ENCODE measurements around the gene OOSP4A.

The OOSP4A gene

GRCh38 chr11:59963733-59964132 lies at the start of gene OOSP4A:
Gene OOSP4A, plus strand, starts transcription at chr11:59964033. Its CDS starts 0 bp downstream, at chr11:59964033.
- DNase-seq (ENCODE audit: low spot score in 2 of 2), result no peak
- no peaks in the 10 kb centered on the region for H3K36me3 Mint-ChIP-seq
- no peaks in the 10 kb centered on the region for H3K4me1 Mint-ChIP-seq
- no peak within 1 kb of the TSS for H3K4me3 Mint-ChIP-seq
- peaks cover 2% of the 10 kb centered on the region for H3K27me3 Mint-ChIP-seq
- H3K9me3 Mint-ChIP-seq, result no peaks in the 10 kb centered on the region
- no peak for ATAC-seq (ENCODE audit: low read depth)
- no peak within 1 kb of the TSS for H3K27ac Mint-ChIP-seq

- peaks cover 6% of the 10 kb centered on the region for H3K36me3 Mint-ChIP-seq
- ATAC-seq (ENCODE audit: low read depth) (no peak), DNase-seq (ENCODE audit: low spot score in 2 of 2) (no peak)
- H3K27ac Mint-ChIP-seq, result no peak overlapping the region
- H3K9me3 Mint-ChIP-seq, result peaks cover 20% of the 10 kb centered on the region
- no peak overlapping the region for H3K4me3 Mint-ChIP-seq
- no peaks in the 10 kb centered on the region for H3K4me1 Mint-ChIP-seq
- H3K27me3 Mint-ChIP-seq, result peaks cover 12% of the 10 kb centered on the region
Observed at GRCh38 chr11:59918480-59918879, 45.4 kb upstream of the OOSP4A start.

GRCh38 chr11:59918987-59919589 lies 44.7 kb upstream of the OOSP4A start:
- H3K4me3 Mint-ChIP-seq, result no peak overlapping the region
- no peak for DNase-seq (ENCODE audit: low spot score in 2 of 2)

GRCh38 chr11:59923813-59924212 lies 40.0 kb upstream of the OOSP4A start:
- ATAC-seq (ENCODE audit: low read depth) (no peak), DNase-seq (ENCODE audit: low spot score in 2 of 2) (no peak)
- Mint-ChIP-seq H3K27me3 (peaks cover 6% of the 10 kb centered on the region), H3K4me3 (no peak overlapping the region), H3K9me3 (peaks cover 28% of the 10 kb centered on the region), H3K4me1 (no peaks in the 10 kb centered on the region), H3K36me3 (peaks cover 6% of the 10 kb centered on the region), H3K27ac (no peak overlapping the region)

More at GRCh38 chr11:59918987-59919589, 44.7 kb upstream of the OOSP4A start:
- Mint-ChIP-seq H3K27me3 (peaks cover 11% of the 10 kb centered on the region), H3K9me3 (peaks cover 23% of the 10 kb centered on the region), H3K4me1 (no peaks in the 10 kb centered on the region), H3K27ac (no peak overlapping the region), H3K36me3 (peaks cover 6% of the 10 kb centered on the region)
- no peak for ATAC-seq (ENCODE audit: low read depth)

- H3K9me3 Mint-ChIP-seq, result peaks cover 12% of the 10 kb centered on the region
- peaks cover 6% of the 10 kb centered on the region for H3K36me3 Mint-ChIP-seq
- H3K27me3 Mint-ChIP-seq, result peaks cover 2% of the 10 kb centered on the region
- no peak overlapping the region for H3K27ac Mint-ChIP-seq
- H3K4me1 Mint-ChIP-seq, result no peaks in the 10 kb centered on the region
- no peak overlapping the region for H3K4me3 Mint-ChIP-seq
- ATAC-seq (ENCODE audit: low read depth) (no peak), DNase-seq (ENCODE audit: low spot score in 2 of 2) (no peak)
Observed at GRCh38 chr11:59931688-59932087, 32.1 kb upstream of the OOSP4A start.

- Mint-ChIP-seq H3K4me1 (peaks cover 3% of the 10 kb centered on the region), H3K27ac (no peak within 1 kb of the TSS), H3K27me3 (peaks cover 2% of the 10 kb centered on the region), H3K4me3 (no peak within 1 kb of the TSS), H3K36me3 (no peaks in the 10 kb centered on the region), H3K9me3 (peaks cover 4% of the 10 kb centered on the region)
- ATAC-seq (ENCODE audit: low read depth) (no peak), DNase-seq (ENCODE audit: low spot score in 2 of 2) (no peak)
Observed at GRCh38 chr11:59938132-59938531, 25.7 kb upstream of the OOSP4A start, which contains the start of gene OOSP1. Gene OOSP1, plus strand, starts transcription at chr11:59938432. Its CDS starts 23 bp downstream, at chr11:59938455.

- no peaks in the 10 kb centered on the region for H3K36me3 Mint-ChIP-seq
- ATAC-seq (ENCODE audit: low read depth) (no peak), DNase-seq (ENCODE audit: low spot score in 2 of 2) (no peak)
- no peak overlapping the region for H3K4me3 Mint-ChIP-seq
- peaks cover 3% of the 10 kb centered on the region for H3K4me1 Mint-ChIP-seq
- H3K27ac Mint-ChIP-seq, result no peak overlapping the region
- H3K27me3 Mint-ChIP-seq, result peaks cover 4% of the 10 kb centered on the region
- H3K9me3 Mint-ChIP-seq, result peaks cover 4% of the 10 kb centered on the region
Observed at GRCh38 chr11:59938718-59939117, 25.1 kb upstream of the OOSP4A start.

GRCh38 chr11:59939482-59939881 lies 24.4 kb upstream of the OOSP4A start:
- Mint-ChIP-seq H3K4me1 (peaks cover 3% of the 10 kb centered on the region), H3K27ac (no peak overlapping the region), H3K4me3 (peak overlapping the region; percentile 14), H3K36me3 (no peaks in the 10 kb centered on the region), H3K27me3 (peaks cover 4% of the 10 kb centered on the region), H3K9me3 (peaks cover 4% of the 10 kb centered on the region)
- DNase-seq (ENCODE audit: low spot score in 2 of 2) (no peak), ATAC-seq (ENCODE audit: low read depth) (no peak)

- no peaks in the 10 kb centered on the region for H3K36me3 Mint-ChIP-seq
- DNase-seq (ENCODE audit: low spot score in 2 of 2) (no peak), ATAC-seq (ENCODE audit: low read depth) (no peak)
- H3K27me3 Mint-ChIP-seq, result peaks cover 10% of the 10 kb centered on the region
- H3K4me3 Mint-ChIP-seq, result no peak overlapping the region
- peaks cover 3% of the 10 kb centered on the region for H3K4me1 Mint-ChIP-seq
- H3K9me3 Mint-ChIP-seq, result peaks cover 4% of the 10 kb centered on the region
- no peak overlapping the region for H3K27ac Mint-ChIP-seq
Observed at GRCh38 chr11:59941091-59941490, 22.7 kb upstream of the OOSP4A start.

GRCh38 chr11:59943997-59944714 lies 19.7 kb upstream of the OOSP4A start:
- H3K4me1 Mint-ChIP-seq, result peaks cover 3% of the 10 kb centered on the region
- no peak overlapping the region for H3K4me3 Mint-ChIP-seq
- no peak for DNase-seq (ENCODE audit: low spot score in 2 of 2)
- H3K36me3 Mint-ChIP-seq, result no peaks in the 10 kb centered on the region
- no peak for ATAC-seq (ENCODE audit: low read depth)
- H3K27ac Mint-ChIP-seq, result no peak overlapping the region
- peaks cover 4% of the 10 kb centered on the region for H3K9me3 Mint-ChIP-seq
- peaks cover 19% of the 10 kb centered on the region for H3K27me3 Mint-ChIP-seq

GRCh38 chr11:59944720-59945119 lies 19.1 kb upstream of the OOSP4A start:
- DNase-seq (ENCODE audit: low spot score in 2 of 2) (no peak), ATAC-seq (ENCODE audit: low read depth) (no peak)
- no peak overlapping the region for H3K4me3 Mint-ChIP-seq
- peaks cover 1% of the 10 kb centered on the region for H3K9me3 Mint-ChIP-seq
- no peaks in the 10 kb centered on the region for H3K4me1 Mint-ChIP-seq
- H3K27ac Mint-ChIP-seq, result no peak overlapping the region
- peaks cover 21% of the 10 kb centered on the region for H3K27me3 Mint-ChIP-seq
- H3K36me3 Mint-ChIP-seq, result no peaks in the 10 kb centered on the region

GRCh38 chr11:59953463-59954218 lies 10.2 kb upstream of the OOSP4A start:
- DNase-seq (ENCODE audit: low spot score in 2 of 2) (no peak), ATAC-seq (ENCODE audit: low read depth) (no peak)
- Mint-ChIP-seq H3K27ac (no peak overlapping the region), H3K9me3 (no peaks in the 10 kb centered on the region), H3K36me3 (no peaks in the 10 kb centered on the region), H3K27me3 (peaks cover 15% of the 10 kb centered on the region), H3K4me3 (no peak overlapping the region), H3K4me1 (no peaks in the 10 kb centered on the region)

- no peak for ATAC-seq (ENCODE audit: low read depth)
- no peak for DNase-seq (ENCODE audit: low spot score in 2 of 2)
- Mint-ChIP-seq H3K27me3 (peaks cover 15% of the 10 kb centered on the region), H3K9me3 (no peaks in the 10 kb centered on the region), H3K4me1 (no peaks in the 10 kb centered on the region), H3K4me3 (no peak overlapping the region), H3K27ac (no peak overlapping the region), H3K36me3 (no peaks in the 10 kb centered on the region)
Observed at GRCh38 chr11:59954219-59954847, 9.5 kb upstream of the OOSP4A start.

- ATAC-seq (ENCODE audit: low read depth), result no peak
- Mint-ChIP-seq H3K4me3 (no peak overlapping the region), H3K27ac (no peak overlapping the region), H3K4me1 (no peaks in the 10 kb centered on the region), H3K36me3 (no peaks in the 10 kb centered on the region), H3K27me3 (peaks cover 10% of the 10 kb centered on the region), H3K9me3 (no peaks in the 10 kb centered on the region)
- DNase-seq (ENCODE audit: low spot score in 2 of 2), result no peak
Observed at GRCh38 chr11:59957094-59957493, 6.7 kb upstream of the OOSP4A start.

All from memory B cell (primary cell).